Lung (tissue), 12 donors: ENCODE measurements around the gene DGKH. TPM values are rescaled to one million over a fixed set of nuclear protein-coding genes. Genes with fewer than 3 reads are reported as not detected.

Experiments
- ATAC-seq: fragments of 200-7000 bp; cut with Tn5 transposase; one replicate; pipeline ENCODE4 v1.9.1; 2020; ENCODE audit warnings: moderate number of reproducible peaks; ENCODE audit not compliant: insufficient read depth, low FRiP score
- DNase-seq, 3 donors: peaks; one replicate each; pipeline ENCODE4 v3.0.0-alpha.2; 2013 to 2017
- H3K27ac ChIP-seq, 2 donors: one replicate each; pipeline ENCODE4 v1.5.1; 2013; ENCODE audit warnings: mild to moderate bottlenecking in 2 of 2, moderate library complexity in 2 of 2, control low read depth in 1 of 2, inconsistent platforms in 1 of 2, low read depth in 1 of 2, low read length in 1 of 2
- H3K27me3 ChIP-seq, 3 donors: one replicate each; pipeline ENCODE4 v1.5.1; 2013; ENCODE audit warnings: low read length in 2 of 3; ENCODE audit not compliant: control insufficient read depth in 3 of 3, insufficient read depth in 3 of 3
- H3K36me3 ChIP-seq, 4 donors: one replicate each; pipeline ENCODE4 v1.5.1; 2013; ENCODE audit warnings: low read length in 4 of 4, mild to moderate bottlenecking in 1 of 4, moderate library complexity in 1 of 4; ENCODE audit not compliant: control insufficient read depth in 4 of 4, insufficient read depth in 4 of 4
- H3K4me1 ChIP-seq, 5 donors: one replicate each; pipeline ENCODE4 v1.5.1; 2013; ENCODE audit warnings: low read length in 5 of 5, mild to moderate bottlenecking in 2 of 5, moderate library complexity in 1 of 5; ENCODE audit not compliant: control insufficient read depth in 5 of 5, insufficient read depth in 5 of 5
- H3K4me3 ChIP-seq: one replicate; pipeline ENCODE4 v1.5.1; 2013; ENCODE audit warnings: mild to moderate bottlenecking, control low read depth, moderate library complexity
- H3K9ac ChIP-seq, 2 donors: one replicate each; pipeline ENCODE4 v1.5.1; 2013; ENCODE audit warnings: low read length in 2 of 2, control low read depth in 1 of 2; ENCODE audit not compliant: insufficient read depth in 1 of 2
- H3K9me3 ChIP-seq, 4 donors: one replicate each; pipeline ENCODE4 v1.5.1; 2013; ENCODE audit warnings: low read length in 3 of 4, mild to moderate bottlenecking in 1 of 4, moderate library complexity in 1 of 4; ENCODE audit not compliant: control insufficient read depth in 4 of 4, insufficient read depth in 3 of 4
- WGBS, 2 donors: extraction: QIAGEN DNeasy Blood & Tissue Kit; methylation state at CpG; one replicate each; pipeline ENCODE4 v1.1.7; 2013; 5-methylcytosine and 5-hydroxymethylcytosine counted together
- polyA plus RNA-seq, 2 donors: library from polyadenylated mRNA; stranded (reverse); fragments of 200-250 nt; gene quantifications; one replicate each; pipeline ENCODE4 v1.2.1, GENCODE V29; 2013
- total RNA-seq, 2 donors: library from RNA; depleted of rRNA in 1 of 2; stranded (reverse); fragments of >200 nt in 1 of 2; gene quantifications; one replicate each; pipeline ENCODE4 v1.2.1, GENCODE V29; 2014 to 2021
- TF ChIP-seq, protein P1 (sequence below): IDR thresholded peaks from 2 replicates; pipeline ENCODE4 v1.5.1; 2012; ENCODE audit warnings: mild to moderate bottlenecking; ENCODE audit errors: control extremely low read depth, extremely low read depth
- donor health status: control.
- donor health status: control.
- donor health status: Bipolar disorder and iron deficiency.
- donor health status: healthy.
- donor health status: DM: yes; HTN: yes; CAD: no.

Gene DGKH
- total and polyA plus RNA-seq, 4 donors = 2.2 to 33.1 (median 11.4) TPM

DNA sequence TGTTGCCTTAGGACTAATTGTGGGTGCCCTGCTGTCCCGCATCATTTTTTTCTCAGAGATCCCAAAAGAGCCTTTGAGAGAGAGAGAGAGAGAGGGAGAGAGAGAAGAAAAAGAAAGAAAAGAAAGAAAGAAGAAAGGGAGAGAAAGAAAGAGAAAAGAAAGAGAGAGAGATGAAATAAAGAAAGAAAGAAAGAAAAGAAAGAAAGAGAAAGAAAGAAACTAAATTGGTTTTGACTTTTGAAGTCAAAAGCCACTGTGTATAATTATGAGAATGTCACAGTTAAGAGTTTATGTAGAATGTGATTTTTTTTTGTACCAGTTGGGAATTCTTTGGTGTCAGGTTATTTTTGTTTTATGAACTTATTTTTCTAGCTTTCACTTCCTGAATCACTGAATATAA lies 180.1 kb downstream of the DGKH start:
- peaks cover 0 to 8% (median 4%) of the 10 kb centered on the region in 4 donors for H3K36me3 ChIP-seq
- DNase-seq = no peak
- 93 to 94% methylated on average over 1 of the region's 1 CpG for WGBS, 2 donors

DNA sequence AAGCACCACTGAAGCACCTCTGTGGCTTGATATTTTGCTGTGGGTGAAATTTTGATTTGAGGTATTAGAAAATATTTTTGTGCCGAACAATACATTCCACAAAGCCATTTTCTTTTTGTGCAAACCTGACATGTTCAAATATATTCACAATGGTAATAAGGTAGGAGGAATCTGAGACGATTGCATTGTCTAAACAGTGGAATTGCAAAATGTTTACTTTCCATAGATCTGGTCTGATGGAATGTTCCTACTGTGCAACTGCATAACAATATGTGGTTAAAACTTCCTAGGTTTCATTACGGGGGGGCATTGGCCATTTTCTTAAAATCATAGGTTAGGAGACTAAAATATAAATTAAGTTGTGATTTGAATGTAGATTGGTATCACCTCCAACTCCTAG lies 180.8 kb downstream of the DGKH start:
- peaks cover 0 to 8% (median 3%) of the 10 kb centered on the region in 4 donors for H3K36me3 ChIP-seq
- no peak for DNase-seq
- H3K9ac ChIP-seq = no peak overlapping the region
- TF ChIP-seq, protein P1, sequence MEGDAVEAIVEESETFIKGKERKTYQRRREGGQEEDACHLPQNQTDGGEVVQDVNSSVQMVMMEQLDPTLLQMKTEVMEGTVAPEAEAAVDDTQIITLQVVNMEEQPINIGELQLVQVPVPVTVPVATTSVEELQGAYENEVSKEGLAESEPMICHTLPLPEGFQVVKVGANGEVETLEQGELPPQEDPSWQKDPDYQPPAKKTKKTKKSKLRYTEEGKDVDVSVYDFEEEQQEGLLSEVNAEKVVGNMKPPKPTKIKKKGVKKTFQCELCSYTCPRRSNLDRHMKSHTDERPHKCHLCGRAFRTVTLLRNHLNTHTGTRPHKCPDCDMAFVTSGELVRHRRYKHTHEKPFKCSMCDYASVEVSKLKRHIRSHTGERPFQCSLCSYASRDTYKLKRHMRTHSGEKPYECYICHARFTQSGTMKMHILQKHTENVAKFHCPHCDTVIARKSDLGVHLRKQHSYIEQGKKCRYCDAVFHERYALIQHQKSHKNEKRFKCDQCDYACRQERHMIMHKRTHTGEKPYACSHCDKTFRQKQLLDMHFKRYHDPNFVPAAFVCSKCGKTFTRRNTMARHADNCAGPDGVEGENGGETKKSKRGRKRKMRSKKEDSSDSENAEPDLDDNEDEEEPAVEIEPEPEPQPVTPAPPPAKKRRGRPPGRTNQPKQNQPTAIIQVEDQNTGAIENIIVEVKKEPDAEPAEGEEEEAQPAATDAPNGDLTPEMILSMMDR = no peak
- H3K27me3 ChIP-seq = no peaks in the 10 kb centered on the region
- 59 to 77% methylated on average over 3 of the region's 3 CpGs for WGBS, 2 donors
- H3K27ac ChIP-seq = no peak overlapping the region
- no peaks in the 10 kb centered on the region for H3K9me3 ChIP-seq
- no peak for ATAC-seq
- no peak overlapping the region for H3K4me3 ChIP-seq
- peaks cover 0 to 20% (median 4%) of the 10 kb centered on the region in 5 donors for H3K4me1 ChIP-seq

More for the DNA sequence above, 180.1 kb downstream of the DGKH start:
- Histone ChIP-seq H3K27ac (no peak overlapping the region), H3K27me3 (no peaks in the 10 kb centered on the region), H3K4me1 (peaks cover 0 to 20% (median 4%) of the 10 kb centered on the region in 5 donors), H3K9me3 (no peaks in the 10 kb centered on the region), H3K9ac (no peak overlapping the region), H3K4me3 (no peak overlapping the region)
- TF ChIP-seq, protein P1 = no peak
- no peak for ATAC-seq

DNA sequence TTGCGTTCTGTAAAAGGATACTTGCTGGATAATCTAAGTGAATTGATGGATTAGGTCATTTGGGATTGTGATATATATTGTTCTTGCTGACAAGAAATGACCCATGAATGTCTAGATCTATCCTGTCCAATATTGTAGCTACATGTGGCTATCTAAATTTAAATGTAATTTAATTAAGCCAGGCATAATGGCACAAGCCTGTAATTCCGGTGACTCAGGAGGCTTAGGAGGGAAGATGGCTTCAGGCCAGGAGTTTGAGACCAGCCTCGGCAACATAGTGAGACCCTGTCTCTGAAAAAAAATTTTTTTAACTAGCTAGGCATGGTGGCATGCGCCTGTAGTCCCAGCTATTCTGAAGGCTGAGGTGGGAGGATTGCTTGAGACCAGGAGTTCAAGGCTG lies 184.2 kb downstream of the DGKH start:
- Histone ChIP-seq H3K27me3 (no peaks in the 10 kb centered on the region), H3K9me3 (no peaks in the 10 kb centered on the region), H3K27ac (no peak overlapping the region), H3K9ac (no peak overlapping the region), H3K36me3 (peaks cover 0 to 5% (median 1%) of the 10 kb centered on the region in 4 donors), H3K4me3 (no peak overlapping the region), H3K4me1 (peaks cover 0 to 19% (median 4%) of the 10 kb centered on the region in 5 donors)
- ATAC-seq (no peak), DNase-seq (no peak)
- TF ChIP-seq, protein P1 = no peak
- 96% methylated on average over 4 of the region's 4 CpGs for WGBS, 2 donors

DNA sequence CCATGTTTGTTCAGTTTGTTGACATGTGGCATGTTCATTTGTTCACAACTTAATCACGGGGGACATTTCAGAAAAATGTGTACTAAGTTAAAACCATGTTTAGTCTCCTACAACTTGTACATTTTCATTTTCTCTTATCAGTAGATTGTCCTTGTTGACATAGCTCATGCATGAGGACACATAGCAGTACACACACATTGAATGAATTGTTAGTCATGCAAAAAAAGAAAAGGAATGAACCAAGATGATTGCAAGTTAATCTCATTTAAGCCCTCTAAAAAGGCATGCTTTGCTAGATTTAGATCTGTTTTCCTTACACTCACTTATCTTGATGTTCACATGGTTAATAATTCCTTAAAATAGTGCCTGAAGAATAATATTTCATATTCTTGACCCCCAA lies 185.3 kb downstream of the DGKH start:
- TF ChIP-seq, protein P1 = no peak
- Histone ChIP-seq H3K4me3 (no peak overlapping the region), H3K9ac (no peak overlapping the region), H3K36me3 (peaks cover 0 to 5% (median 1%) of the 10 kb centered on the region in 4 donors), H3K4me1 (peaks cover 0 to 10% (median 0%) of the 10 kb centered on the region in 5 donors), H3K27ac (no peak overlapping the region), H3K27me3 (no peaks in the 10 kb centered on the region), H3K9me3 (no peaks in the 10 kb centered on the region)
- ATAC-seq (no peak), DNase-seq (no peak)
- WGBS, 2 donors = 56 to 84% methylated on average over 1 of the region's 1 CpG
